ENCODE measurements around the gene RNF224.

DNA sequence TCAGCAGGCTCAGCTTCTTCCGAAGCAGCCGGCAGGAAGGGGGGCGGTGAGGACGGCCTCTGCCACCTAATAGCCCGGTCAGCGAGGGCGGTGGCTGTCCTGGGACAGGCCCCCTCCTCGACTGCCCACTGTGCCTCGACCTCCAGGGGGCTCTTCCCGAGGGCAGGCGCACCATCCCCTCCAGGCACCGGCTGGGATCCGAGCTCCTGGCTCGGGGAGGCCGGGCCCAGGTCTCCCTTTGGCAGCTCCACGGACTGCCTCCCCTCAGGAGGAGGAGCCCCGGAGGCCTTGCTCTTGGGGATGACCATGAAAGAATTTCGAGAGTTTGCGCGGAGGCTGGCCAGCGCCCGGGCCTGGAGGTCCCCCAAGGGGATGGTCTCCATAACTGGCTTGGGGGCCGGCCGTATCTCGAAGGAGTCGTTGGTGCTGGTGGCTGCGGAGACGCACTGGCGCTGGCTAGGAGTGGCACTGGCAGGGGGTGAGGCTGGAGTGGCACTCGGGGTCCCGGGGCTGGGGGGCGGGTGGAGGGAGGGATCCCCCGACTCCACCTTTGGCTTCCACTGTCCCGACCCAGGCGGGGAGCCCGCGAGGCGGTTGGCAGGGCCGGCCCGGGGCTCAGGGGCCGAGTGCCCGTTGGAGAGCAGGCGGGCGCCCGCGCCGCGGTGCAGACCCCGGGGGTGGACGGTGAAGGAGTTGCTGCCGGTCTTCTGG is 27.7 kb upstream of the RNF224 start:
- TF ChIP-seq, protein P1, sequence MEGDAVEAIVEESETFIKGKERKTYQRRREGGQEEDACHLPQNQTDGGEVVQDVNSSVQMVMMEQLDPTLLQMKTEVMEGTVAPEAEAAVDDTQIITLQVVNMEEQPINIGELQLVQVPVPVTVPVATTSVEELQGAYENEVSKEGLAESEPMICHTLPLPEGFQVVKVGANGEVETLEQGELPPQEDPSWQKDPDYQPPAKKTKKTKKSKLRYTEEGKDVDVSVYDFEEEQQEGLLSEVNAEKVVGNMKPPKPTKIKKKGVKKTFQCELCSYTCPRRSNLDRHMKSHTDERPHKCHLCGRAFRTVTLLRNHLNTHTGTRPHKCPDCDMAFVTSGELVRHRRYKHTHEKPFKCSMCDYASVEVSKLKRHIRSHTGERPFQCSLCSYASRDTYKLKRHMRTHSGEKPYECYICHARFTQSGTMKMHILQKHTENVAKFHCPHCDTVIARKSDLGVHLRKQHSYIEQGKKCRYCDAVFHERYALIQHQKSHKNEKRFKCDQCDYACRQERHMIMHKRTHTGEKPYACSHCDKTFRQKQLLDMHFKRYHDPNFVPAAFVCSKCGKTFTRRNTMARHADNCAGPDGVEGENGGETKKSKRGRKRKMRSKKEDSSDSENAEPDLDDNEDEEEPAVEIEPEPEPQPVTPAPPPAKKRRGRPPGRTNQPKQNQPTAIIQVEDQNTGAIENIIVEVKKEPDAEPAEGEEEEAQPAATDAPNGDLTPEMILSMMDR (IDR thresholded peaks at IDR 0.05; ENCODE audit: insufficient read depth, low read length, poor library complexity, severe bottlenecking) = no peak
- no peak for TF ChIP-seq EZH2phosphoT487 (conservative IDR thresholded peaks at IDR 0.05; ENCODE audit: low read length)

Measured in SU-DHL-6 (cell line).